ENCODE measurements around the gene CCDC13. TPM values are rescaled to one million over a fixed set of nuclear protein-coding genes. Genes with fewer than 3 reads are reported as not detected.

The CCDC13 gene
- total RNA-seq, 1 experiment from 2014 or later = 0.48 TPM

DNA sequence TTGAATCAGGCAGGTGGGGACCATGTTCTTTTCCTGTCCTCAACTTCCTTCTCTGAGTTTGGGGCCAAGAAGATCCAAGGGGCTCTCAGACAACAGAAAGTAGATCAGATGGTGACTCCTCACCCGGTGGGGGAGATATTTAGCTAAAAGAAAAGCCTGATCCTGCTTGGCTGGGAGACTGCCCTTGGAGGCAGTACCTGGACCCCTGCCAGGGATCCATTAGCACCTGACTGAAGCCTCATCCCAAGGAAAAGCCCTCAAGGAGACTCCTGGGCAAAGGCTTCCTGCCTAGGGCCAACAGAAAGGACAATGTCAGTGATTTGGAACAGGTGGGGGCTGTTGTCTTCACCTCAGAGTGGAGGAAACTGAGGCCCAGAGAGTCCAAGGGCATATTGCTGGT lies 37.0 kb downstream of the CCDC13 start:
- Histone ChIP-seq H3K36me3 (replicated peaks; ENCODE audit: control insufficient read depth, insufficient read depth, low read length) (no peaks in the 10 kb centered on the region), H3K4me3 (ENCODE audit: insufficient read depth, low read depth, low read length) (no peak overlapping the region), H3K27me3 (ENCODE audit: control insufficient read depth, insufficient read depth, low read length) (no peaks in the 10 kb centered on the region)
- DNase-seq = peak; percentile 66

DNA sequence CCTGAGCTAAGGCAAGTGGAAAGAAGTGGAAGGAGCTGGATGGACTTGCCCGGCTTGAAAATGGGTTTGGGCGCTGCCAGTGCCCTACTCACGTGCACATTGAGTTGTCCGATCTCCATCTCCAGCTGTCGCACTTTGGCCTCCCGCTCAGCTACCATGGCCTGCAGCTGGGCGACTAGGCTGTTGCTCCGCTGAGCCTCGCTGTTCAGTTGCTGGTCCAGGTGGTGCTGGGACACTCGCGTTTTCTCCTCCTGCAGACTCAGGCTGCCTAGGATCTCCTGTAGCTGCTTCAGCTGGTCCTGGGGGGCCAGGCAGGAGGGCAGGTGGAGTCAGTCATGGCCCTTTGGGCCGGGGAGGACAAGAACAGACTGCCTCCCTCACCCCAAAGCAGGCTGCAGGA lies 37.4 kb downstream of the CCDC13 start:
- H3K4me3 ChIP-seq (ENCODE audit: insufficient read depth, low read depth, low read length) = no peak overlapping the region
- no peaks in the 10 kb centered on the region for H3K36me3 ChIP-seq (replicated peaks; ENCODE audit: control insufficient read depth, insufficient read depth, low read length)
- no peak for DNase-seq
- no peaks in the 10 kb centered on the region for H3K27me3 ChIP-seq (ENCODE audit: control insufficient read depth, insufficient read depth, low read length)

DNA sequence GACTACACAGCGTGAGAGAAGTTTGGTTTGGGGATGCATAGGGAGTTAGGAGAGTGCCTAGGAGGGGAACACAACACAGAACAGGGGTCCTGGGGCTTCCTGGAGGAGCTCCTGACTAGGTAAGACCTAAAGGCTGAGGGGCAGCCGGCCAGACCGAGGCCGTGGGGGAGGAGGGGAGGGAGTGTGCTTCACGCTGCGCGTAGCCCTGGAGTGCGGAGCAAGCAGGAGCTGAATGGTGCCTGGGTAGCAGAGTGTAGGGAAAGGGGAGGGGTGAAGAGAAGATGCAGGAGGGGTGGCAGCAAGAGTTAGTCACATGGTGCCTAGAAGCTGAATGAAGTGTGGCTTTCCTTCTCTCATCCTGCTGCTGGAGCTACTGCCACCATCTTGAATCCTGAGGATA lies 38.0 kb downstream of the CCDC13 start:
- H3K27me3 ChIP-seq (ENCODE audit: control insufficient read depth, insufficient read depth, low read length) = no peaks in the 10 kb centered on the region
- no peak for DNase-seq
- H3K4me3 ChIP-seq (ENCODE audit: insufficient read depth, low read depth, low read length) = no peak overlapping the region
- H3K36me3 ChIP-seq (replicated peaks; ENCODE audit: control insufficient read depth, insufficient read depth, low read length) = no peaks in the 10 kb centered on the region

DNA sequence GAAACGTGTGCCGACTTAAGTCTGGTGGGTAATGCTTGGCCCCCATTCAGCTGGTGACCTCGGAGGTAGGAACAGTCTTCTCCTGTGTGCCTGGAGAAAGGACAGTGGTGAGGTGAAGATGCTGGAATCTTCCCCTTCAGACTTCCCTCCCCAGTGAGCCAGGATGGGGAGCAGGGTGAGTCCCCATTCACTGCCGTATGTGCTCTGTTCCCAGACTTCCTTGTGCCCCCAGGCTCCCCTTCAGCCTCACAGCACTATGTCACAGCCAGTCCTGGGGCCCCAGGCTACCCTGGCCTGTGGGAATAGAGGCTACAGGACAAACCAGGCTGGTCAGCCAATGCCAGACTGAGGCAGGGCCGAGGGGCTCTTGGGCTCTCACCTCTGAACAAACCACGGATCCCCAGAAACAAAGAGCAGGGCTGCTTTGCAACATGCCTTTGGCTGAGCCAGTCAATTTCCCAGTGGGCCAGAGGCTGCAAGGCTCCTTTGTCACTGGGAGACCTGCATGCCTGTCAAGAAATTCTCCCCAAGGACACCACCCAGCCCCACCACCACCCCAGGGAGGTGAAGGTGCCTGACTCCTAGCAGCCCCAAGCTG lies 38.7 kb downstream of the CCDC13 start:
- H3K36me3 ChIP-seq (replicated peaks; ENCODE audit: control insufficient read depth, insufficient read depth, low read length) = no peaks in the 10 kb centered on the region
- no peak for DNase-seq
- H3K4me3 ChIP-seq (ENCODE audit: insufficient read depth, low read depth, low read length) = no peak overlapping the region
- H3K27me3 ChIP-seq (ENCODE audit: control insufficient read depth, insufficient read depth, low read length) = no peaks in the 10 kb centered on the region

DNA sequence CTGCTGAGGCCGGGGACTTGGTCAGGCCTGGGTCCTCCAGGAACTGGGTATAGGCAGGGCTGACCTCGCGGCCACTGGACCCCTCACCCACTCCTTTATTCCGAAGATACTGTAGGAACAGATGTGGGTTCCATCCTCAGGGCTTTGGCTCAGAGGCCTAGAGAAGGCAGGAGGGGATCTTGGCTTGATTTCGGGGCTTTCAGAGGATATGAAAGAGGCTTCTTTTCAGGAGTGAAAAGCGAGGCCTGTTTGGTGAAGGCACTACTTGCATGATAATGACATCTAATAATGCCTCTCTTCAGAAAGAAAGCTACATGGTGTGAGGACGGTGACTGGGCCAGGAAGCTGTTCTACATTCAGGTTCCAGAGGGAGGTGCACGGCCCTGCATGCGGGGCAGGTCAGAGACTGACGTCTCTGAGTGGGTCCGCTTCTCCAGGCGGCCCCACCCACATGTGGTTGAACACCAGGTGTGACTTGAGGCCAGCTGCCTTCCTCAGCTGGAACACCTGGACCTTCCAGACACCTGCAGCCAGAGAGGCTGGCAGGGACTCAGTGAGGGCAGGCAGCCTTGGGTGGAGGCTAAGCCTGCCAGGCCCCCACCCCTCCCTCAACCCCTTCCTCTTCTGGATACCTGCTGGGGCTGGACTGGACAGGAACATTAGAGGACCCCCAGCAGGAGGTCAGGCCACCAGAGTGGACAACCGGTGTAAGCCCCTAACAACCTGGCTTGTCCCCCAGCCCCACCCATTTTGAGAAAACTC lies 39.4 kb downstream of the CCDC13 start:
- H3K27me3 ChIP-seq (ENCODE audit: control insufficient read depth, insufficient read depth, low read length) = no peaks in the 10 kb centered on the region
- H3K4me3 ChIP-seq (ENCODE audit: insufficient read depth, low read depth, low read length) = no peak overlapping the region
- H3K36me3 ChIP-seq (replicated peaks; ENCODE audit: control insufficient read depth, insufficient read depth, low read length) = no peaks in the 10 kb centered on the region
- DNase-seq = peak; percentile 70

DNA sequence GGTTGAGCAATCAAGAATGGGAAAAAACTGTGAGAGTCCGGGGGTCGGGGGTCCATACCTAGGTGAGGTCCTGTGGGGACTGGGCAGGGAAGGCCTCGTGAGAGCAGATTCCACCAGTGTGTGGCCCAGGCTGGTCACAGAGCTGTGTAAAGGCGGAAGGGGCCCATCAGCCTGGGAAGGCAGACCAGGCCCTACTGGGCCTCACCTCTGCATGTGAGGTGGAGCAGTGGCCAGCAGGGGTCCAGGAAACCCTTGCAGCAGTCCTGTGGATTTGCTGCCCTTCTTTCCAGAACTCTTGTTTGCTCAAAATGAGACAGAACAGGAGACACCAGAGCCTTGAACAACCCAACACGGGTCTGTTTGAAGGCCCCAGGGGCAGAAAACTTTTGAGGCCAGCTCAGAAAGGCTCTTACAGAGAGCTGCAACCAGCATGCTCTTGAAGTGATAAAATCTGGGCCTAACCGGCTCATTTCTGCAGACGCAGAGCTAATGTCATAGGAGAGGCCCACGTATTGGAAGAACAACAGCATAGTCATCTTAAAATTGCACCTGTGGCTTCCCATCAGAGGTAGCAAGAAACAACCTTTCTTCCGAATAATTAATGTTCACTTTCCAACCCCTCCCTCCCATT lies 40.1 kb downstream of the CCDC13 start:
- H3K36me3 ChIP-seq (replicated peaks; ENCODE audit: control insufficient read depth, insufficient read depth, low read length) = no peaks in the 10 kb centered on the region
- H3K4me3 ChIP-seq (ENCODE audit: insufficient read depth, low read depth, low read length) = no peak overlapping the region
- no peaks in the 10 kb centered on the region for H3K27me3 ChIP-seq (ENCODE audit: control insufficient read depth, insufficient read depth, low read length)
- DNase-seq = no peak

DNA sequence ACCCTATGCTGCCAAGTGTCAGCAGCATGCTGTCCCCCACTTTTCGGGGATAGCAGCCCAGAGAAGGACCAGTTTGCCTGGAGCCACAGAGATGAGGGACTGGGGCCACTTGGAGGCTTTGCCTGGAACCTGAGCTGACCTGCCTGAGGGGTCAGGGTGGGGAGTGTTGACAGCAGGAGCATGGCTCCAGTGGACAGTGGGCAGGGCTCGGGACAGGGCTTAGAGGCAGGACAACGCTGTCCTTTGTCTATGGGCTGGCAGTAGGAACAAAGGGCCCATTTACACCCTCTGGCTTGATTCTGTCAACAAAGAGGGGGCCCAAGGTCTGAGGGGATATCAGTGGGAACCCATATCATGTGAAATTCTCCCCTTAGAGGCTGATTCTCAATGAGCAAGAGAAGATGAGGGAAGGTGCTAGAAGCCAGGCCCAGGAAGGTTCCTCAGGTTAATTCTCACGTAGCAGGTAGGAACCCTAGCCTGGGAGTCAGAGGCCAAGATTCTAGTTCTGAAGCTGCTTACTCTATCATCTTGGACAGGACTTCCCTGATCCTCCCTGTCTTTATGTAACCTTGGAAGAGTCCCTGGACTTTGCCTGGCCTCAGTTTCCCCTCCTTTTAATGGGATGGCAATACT lies 40.7 kb downstream of the CCDC13 start:
- no peak for DNase-seq
- Histone ChIP-seq H3K27me3 (ENCODE audit: control insufficient read depth, insufficient read depth, low read length) (no peaks in the 10 kb centered on the region), H3K4me3 (ENCODE audit: insufficient read depth, low read depth, low read length) (no peak overlapping the region), H3K36me3 (replicated peaks; ENCODE audit: control insufficient read depth, insufficient read depth, low read length) (no peaks in the 10 kb centered on the region)

DNA sequence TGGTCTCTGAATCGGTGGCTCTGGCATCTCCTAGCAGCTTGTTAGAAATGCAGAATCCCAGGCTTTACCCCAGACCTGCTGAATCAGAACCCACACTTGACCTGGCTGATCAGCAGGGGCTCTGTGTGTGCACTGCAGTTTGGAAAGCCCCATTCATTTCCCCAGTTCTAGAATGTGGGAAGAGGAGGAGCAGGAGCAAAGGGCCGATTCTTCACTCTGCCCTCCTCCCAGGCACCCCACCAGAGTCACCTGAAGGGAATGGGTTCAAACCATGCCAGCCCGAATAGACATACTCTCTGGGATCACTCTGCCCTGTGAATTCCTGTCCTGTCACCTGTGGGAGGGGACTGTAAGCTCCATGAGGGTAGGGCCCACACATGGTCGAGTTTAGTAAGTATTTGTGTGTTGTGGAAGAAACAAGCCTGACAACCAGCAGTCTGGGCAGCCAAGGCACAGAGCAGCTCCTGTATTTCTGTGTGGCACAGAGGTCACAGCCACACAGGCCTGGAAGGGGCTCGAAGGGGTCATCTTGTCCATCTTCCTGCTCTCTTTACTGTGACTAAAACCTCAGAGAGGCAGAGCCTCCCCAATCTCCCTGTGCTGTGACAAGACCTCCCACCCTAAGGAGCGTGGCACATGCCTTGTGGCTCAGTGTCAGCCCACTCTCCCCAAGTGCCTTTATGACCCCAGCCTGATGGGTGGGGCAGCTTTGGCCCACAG lies 41.4 kb downstream of the CCDC13 start:
- DNase-seq = no peak
- no peaks in the 10 kb centered on the region for H3K27me3 ChIP-seq (ENCODE audit: control insufficient read depth, insufficient read depth, low read length)
- H3K4me3 ChIP-seq (ENCODE audit: insufficient read depth, low read depth, low read length) = no peak overlapping the region
- H3K36me3 ChIP-seq (replicated peaks; ENCODE audit: control insufficient read depth, insufficient read depth, low read length) = no peaks in the 10 kb centered on the region

DNA sequence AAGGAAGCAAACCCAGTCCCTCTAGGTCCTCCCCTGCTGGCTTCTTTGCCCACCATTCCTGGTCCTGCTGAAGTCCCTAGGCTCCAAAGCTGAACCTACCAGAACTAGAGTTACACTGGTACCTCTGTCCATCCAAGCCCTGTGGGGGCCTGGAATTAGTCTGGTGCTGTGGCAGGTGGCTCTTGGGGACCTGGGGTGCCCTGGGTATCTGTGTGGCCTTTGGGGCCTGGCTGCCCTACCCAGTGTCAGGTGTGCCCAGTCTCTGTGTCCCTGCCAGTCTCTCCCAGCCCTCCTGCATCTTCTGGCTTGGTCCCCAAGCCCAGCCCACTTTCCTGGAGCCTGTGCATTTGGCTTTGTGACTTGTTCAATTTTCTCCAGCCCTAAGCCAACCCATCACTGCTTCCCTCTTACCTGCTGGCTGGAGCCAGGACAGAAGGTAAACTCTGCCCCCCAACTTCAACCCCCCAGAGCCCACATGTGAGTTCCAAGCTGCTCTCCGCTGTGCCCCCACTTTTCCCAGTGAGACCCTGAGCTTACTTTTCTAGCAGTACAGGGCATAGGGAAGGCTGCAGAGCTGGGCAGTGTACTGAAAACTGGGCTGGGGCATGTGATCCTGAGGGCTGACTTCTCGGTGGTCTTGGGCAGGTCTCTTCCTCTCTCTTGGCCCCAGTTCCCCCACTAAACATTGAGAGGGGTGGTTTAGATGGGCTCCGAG lies 42.2 kb downstream of the CCDC13 start:
- H3K36me3 ChIP-seq (replicated peaks; ENCODE audit: control insufficient read depth, insufficient read depth, low read length) = no peaks in the 10 kb centered on the region
- no peak for DNase-seq
- H3K27me3 ChIP-seq (ENCODE audit: control insufficient read depth, insufficient read depth, low read length) = no peaks in the 10 kb centered on the region
- H3K4me3 ChIP-seq (ENCODE audit: insufficient read depth, low read depth, low read length) = no peak overlapping the region

DNA sequence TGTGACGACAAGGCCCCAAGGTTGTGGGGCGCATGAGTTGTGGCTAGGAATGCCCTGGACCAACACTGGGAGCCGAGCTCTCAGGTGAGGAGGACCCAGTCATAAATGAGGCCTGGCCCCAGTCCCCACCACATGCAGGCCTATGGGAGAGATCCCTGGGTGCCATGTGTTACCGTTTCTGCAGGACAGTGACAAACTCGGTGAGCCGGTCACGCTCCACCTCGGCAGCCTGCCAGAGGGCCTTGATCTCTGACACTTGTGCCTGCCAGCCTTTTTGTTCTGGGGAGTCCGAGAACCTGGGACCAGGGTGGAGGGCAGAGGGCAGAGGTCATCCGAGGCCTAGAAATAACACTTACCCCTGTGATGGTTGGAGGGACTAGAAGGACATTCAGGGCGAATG lies 42.8 kb downstream of the CCDC13 start:
- DNase-seq = no peak
- Histone ChIP-seq H3K36me3 (replicated peaks; ENCODE audit: control insufficient read depth, insufficient read depth, low read length) (no peaks in the 10 kb centered on the region), H3K4me3 (ENCODE audit: insufficient read depth, low read depth, low read length) (no peak overlapping the region), H3K27me3 (ENCODE audit: control insufficient read depth, insufficient read depth, low read length) (no peaks in the 10 kb centered on the region)

DNA sequence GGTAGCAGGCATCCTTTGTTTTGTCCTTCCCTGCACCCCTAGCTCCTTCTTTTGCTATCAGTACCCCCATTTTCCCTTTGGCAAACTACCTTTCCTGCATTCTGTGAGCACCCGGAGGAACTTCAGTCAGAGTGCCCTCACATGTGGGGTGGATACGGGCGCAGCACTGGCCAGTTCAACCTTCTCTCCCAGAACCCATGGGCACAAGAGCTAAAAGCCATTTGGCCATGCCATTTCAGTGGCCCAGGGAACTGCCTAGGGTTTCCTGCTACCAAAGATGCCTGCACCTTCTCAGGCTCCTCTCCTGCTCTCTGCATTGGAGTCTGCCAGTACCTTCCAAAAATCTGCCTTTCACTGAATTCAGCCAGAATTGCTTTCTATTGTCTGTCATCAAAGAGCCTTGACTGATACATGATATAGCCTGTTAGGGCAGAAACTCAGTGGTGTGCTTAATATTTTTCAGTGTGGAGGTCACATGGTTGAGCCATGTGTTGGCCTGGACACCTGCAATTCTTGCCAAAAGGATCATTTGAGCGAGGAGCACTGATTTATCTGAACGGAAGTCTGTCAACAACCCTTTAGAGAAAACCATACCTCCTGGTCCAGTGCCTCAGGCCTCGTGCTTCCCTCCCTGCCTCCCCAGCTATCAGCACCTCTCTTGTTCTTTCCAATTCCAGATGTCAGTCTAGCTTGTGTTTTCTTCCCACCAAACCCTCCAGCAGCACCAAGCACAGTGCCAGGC lies 43.5 kb downstream of the CCDC13 start:
- no peak for DNase-seq
- H3K36me3 ChIP-seq (replicated peaks; ENCODE audit: control insufficient read depth, insufficient read depth, low read length) = no peaks in the 10 kb centered on the region
- H3K4me3 ChIP-seq (ENCODE audit: insufficient read depth, low read depth, low read length) = no peak overlapping the region
- H3K27me3 ChIP-seq (ENCODE audit: control insufficient read depth, insufficient read depth, low read length) = no peaks in the 10 kb centered on the region

DNA sequence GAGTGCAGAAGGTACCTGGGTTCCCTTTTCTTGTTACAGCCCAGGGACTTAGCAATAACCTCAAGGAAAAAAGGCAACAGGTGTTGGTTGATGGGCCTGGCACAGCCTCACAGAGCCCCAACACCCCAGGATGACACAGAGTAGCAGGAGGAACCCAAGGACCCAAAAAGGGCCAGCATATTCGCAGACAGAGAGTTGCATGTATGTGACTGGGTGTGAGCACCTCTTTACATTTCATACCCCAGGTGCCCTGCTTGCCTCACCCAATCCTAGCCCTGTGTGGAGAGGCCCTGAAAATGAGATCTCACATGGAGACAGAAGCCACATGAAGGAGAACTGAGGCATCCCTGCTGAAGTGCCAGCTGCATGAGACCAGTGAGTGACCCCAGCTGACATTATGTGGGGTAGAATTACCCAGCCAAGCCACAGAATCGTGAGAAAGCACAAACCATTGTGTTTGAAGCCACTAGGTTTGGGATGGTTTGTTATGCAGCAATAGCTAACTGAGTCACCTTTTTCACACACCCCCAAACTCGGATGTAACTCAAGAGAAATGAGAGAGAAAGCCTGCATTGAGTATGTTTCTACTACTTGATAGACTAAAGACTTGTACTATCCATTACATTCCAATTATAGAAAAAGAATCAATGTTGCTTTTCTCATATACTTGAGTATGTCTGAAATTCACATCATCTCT lies 44.2 kb downstream of the CCDC13 start:
- DNase-seq = no peak
- Histone ChIP-seq H3K36me3 (replicated peaks; ENCODE audit: control insufficient read depth, insufficient read depth, low read length) (no peaks in the 10 kb centered on the region), H3K27me3 (ENCODE audit: control insufficient read depth, insufficient read depth, low read length) (no peaks in the 10 kb centered on the region), H3K4me3 (ENCODE audit: insufficient read depth, low read depth, low read length) (no peak overlapping the region)

DNA sequence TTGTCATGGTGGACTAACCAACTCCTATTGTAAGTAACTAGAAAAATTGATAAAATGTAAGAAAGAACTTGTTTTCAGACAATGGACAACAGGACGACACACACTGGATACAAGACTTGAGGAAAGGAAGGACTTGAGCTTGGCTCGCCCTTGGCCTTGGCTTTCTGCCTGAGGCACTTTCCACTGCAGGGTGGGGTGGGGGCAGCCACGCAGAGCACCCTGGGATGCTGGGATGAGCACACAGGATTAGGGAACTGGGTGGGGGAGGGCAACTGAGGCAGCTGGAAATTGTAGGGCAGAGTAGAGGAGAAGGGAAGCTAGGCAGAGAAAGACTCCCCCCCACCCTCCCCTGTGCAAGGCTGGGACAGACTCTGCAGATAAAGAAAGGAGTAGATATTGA lies 45.0 kb downstream of the CCDC13 start:
- Histone ChIP-seq H3K27me3 (ENCODE audit: control insufficient read depth, insufficient read depth, low read length) (no peaks in the 10 kb centered on the region), H3K4me3 (ENCODE audit: insufficient read depth, low read depth, low read length) (no peak overlapping the region), H3K36me3 (replicated peaks; ENCODE audit: control insufficient read depth, insufficient read depth, low read length) (no peaks in the 10 kb centered on the region)
- no peak for DNase-seq

All from H7 (cell line).